HG02678 (cell line): Measurements from ENCODE around the gene ASS1.
"Not testable (repeated sequence)": the region's sequence is repeated elsewhere in the genome, so short reads cannot be mapped to it uniquely, and the experiment has no call there.

Experiments used
- ATAC-seq: cut with Tn5 transposase; IDR thresholded peaks from one replicate; pipeline ENCODE4 v1.9.1; 2021; ENCODE audit warnings: mild to moderate bottlenecking, moderate library complexity; ENCODE audit not compliant: unreplicated experiment

Gene ASS1

GRCh38 chr9:130444565-130445221, at the start of gene ASS1:
ASS1 (plus strand) TSS chr9:130444961; CDS start chr9:130452229, 7,268 bp downstream.
- peak; percentile 43 for ATAC-seq

- no peak for ATAC-seq
Observed at GRCh38 chr9:130395810-130396435, 48.8 kb upstream of the ASS1 start.

DNA sequence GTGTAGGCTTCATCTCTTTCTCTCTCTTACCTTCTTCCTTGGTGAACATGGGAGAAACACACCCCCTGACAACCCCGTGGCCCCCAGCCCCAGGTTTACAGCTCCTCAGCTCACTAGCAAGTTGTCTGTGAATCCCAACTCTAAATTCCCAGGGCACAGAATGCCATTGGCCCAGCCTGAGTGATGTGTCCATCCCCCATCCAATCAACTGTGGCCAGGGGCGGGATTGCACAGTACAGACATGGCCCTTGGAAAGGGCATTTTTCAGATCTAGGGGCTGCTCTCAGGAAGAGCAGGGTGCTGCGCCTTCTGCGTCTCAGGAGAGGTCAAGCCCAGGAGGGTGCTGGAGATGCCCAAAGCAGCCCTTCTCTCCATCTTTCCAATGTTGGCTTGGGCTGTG, 48.2 kb upstream of the ASS1 start:
- no peak for ATAC-seq

- no peak for ATAC-seq
Observed at GRCh38 chr9:130398487-130399240, 46.1 kb upstream of the ASS1 start.

- ATAC-seq = no peak
Observed at GRCh38 chr9:130399768-130400167, 45.0 kb upstream of the ASS1 start.

DNA sequence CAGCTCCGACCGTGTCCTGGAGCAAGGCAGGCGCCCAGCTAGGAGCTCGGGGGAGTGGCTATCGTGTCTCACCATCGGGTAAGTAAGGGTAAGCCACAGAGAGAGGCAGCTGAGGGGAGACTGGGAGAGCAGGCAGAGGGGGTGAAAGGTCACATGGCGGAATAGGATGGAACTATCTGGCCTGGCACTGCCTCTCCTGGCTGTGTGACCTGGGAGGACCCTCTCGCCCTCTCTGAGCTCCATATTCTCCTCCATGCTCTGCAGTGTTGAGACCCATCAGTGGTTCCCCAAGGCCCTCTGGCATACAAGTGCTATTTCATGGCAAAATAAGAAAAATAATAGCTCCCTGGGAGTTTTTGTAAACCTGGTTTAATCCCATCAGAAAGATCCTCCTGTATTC, 43.9 kb upstream of the ASS1 start:
- ATAC-seq = no peak

- not testable (repeated sequence) for ATAC-seq
Observed at GRCh38 chr9:130401742-130402141, 43.0 kb upstream of the ASS1 start.

- ATAC-seq = no peak
Observed at GRCh38 chr9:130402243-130402642, 42.5 kb upstream of the ASS1 start.

- ATAC-seq = no peak
Observed at GRCh38 chr9:130402645-130403440, 41.9 kb upstream of the ASS1 start.

DNA sequence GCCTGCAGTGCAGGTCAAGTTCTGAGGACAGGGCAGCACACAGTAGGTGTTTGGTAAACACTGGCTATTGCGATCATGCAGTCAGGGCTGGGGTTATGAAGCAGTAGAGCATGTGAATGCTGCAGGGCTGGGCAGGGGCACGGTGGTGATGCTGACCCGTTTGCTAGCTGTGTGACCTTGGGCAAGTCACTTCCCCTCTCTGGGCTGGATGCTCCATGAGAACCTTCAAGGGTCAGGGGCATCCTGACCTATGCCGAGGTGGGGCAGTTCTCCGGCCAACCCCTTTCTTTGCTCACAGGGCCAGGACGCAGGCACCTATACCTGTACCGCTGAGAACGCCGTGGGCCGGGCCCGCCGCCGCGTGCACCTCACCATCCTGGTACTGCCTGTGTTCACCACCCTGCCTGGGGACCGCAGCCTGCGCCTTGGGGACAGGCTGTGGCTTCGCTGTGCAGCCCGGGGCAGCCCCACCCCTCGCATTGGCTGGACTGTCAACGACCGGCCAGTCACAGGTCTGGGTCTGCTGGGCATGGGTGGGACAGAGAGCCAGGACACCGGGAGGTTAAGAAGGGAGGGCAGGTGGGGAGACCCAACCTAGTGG, 39.0 kb upstream of the ASS1 start:
- no peak for ATAC-seq

DNA sequence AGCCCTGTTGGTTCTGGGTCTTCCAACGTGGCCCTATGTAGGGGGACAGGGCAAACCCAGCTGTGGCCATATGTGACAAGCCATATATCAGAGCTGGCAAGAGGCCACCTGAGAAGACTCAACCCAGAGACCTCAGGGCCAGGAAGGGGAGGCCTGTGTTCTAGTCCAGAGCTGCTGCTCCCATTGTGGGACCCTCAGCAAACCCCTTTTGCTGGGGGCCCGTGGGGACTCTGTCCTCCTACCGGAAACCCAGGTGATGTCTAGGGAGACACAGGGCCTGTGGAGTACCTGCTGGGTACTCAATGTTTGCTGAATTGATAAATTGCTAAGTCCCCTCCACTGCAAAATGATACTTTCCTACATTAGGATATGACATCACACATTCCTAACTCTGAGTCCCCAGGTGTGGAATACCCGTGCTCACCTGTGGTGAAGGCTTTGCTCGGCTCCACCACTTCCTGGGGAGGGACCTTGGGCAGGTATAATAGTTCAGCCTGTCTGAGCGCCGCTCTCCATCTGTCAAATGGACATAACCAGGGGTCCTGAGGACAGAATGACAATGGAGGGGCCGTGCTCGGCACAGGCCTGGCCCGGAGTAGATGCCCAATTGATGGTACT, 38.4 kb upstream of the ASS1 start:
- ATAC-seq = no peak

DNA sequence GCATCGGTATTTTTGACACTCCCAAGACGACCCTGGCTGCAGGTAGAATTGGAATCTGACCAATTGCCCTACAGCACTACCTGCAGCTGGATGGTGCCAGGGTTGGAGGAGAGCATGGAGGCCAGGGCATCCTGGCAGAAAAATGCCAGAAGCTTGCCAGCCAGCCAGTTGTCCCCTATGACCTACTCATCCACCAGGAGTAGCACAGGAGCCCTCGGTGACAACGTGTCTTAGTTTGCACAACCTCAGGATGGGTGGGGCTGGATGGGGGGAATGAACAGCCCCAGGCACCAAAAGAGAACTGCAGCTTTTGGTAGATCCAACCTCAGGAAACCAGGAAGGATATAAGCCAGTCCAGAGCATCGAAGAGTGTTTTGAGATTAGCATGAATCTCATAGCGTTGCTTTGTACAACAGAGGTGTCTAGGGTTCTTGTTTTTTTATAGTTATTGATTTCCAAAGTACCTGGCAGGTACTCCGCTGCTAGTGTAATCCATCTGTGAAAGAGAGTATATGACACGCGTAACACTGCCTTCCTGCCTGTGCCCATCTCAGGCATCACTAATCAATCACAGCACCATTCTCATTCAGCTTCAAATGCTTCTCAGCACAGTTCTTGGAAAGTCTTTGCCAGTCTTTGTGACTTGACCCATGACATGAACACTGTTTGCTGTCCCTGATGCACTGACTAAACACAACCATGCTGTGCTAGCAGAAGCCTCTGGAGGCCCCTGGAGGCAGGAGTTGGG, 36.7 kb upstream of the ASS1 start:
- no peak for ATAC-seq

DNA sequence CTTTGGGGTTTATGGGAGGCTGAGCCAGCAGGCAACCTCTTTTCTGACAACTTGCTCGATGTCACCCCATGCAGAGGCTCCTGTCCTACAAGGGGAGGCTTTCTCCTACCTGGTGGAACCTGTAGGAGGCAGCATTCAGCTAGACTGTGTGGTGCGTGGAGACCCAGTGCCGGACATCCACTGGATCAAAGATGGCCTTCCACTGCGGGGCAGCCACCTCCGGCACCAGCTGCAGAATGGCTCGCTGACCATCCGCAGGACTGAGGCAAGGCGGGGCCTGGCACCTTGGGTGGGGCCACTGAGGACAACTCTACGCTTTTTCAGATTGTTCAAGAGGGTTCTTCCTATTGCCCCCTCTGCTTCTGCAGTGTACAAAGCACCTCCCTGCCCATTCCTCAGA, 36.1 kb upstream of the ASS1 start:
- no peak for ATAC-seq

GRCh38 chr9:130409246-130409645, 35.5 kb upstream of the ASS1 start:
- ATAC-seq = no peak

GRCh38 chr9:130410443-130410842, 34.3 kb upstream of the ASS1 start:
- no peak for ATAC-seq

DNA sequence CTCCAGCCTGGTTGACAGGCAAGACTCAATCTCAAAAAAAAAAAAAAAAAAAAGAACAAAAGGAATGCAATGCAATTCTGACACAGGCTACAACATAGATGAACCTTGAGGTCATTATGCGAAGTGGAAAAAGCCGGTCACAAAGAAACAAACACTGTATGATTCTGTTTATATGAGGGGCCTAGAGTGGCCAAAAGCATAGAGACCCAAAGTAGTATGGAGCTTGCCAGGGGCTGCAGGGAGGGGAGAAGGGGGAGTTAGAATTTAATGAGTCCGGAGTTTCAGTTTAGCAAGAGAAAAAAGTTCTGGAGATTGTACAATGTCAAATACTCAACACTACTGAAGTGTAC, 33.2 kb upstream of the ASS1 start:
- no peak for ATAC-seq

DNA sequence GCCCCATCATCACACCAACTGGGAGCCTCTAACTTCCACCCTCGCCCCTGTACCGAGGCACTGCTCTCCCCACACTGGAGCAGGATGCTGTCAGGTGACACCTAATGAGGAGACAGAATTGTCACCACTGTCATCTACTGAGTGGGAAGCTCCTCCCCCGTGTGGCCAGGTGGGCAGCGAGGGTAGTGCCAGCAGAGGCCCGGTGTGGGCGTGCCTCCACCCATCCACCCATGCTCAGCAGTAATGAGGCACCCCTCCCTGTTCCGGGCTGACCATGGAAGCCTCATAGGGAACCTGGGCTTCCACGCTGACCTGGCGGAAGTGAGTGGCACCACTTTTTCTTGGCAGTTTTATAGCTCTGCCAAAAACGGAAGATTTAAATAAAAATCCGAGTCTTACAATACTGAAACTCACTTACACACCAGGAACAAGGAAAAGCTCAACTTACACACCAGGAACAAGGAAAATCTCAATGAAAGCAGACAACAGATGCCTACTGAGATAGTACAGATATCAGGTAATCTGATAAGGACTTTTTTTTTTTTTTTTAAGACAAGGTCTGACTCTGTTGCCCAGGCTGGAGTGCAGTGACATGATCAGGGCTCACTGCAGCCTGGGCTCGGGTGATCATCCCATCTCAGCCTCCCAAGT, 30.6 kb upstream of the ASS1 start:
- no peak for ATAC-seq

DNA sequence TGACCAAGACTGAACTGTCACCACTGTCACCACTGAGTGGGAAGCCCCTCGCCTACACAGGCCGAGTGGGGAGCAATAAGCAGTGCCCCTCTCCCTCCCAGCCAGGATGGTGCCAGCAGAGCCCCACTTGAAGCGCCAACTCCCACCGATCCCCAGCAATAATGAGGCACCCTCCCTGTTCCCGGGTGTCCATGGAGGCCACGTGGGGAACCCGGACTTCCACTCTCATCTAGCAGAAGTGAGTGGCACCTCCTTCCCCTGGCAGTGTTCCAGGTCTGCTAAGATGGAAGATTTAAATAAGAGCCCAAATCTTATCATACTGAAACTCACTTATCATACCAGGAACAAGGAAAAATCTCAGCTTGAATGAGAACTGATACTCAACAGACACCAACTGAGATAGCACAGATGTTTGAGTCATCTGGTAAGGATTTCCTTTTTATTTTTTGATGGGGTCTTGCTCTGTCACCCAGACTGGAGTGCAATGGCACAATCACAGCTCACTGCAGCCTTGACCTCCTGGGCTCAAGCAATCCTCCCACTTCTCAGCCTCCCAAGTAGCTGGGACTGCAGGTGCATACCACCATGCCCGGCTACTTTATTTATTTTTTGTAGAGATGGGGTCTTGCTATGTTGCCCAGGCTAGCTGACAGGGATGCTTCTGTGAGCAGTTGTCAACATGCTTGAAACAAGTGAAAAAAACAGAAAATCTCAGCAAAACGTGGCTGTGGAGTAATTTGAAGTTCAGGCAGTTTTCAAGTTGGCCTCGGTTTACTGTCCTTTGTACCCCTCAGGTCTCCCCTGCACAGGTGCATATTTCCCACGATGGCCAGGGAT, 29.6 kb upstream of the ASS1 start:
- no peak for ATAC-seq
